AG04449 (cell line): ENCODE data around the gene ARMH3.

Source experiments
- CTCF ChIA-PET: fragments of 350-600 bp; formaldehyde crosslinking; extraction: SDS; loops from one replicate; lab custom pipeline; 2021; ENCODE audit warnings: antibody characterized with exemption; lab: Yijun Ruan, JAX
- POLR2A ChIA-PET: fragments of 400-600, 350-600 bp; formaldehyde crosslinking; extraction: SDS; loops from one replicate; lab custom pipeline; 2020; ENCODE audit warnings: antibody characterized with exemption, inconsistent platforms; lab: Yijun Ruan, JAX
- DNase-seq: peaks from one replicate; pipeline ENCODE4 v3.0.0-alpha.2; 2010; ENCODE audit warnings: low read depth, low spot score
- H3K4me3 ChIP-seq: 2 replicates; pipeline ENCODE4 v1.5.1; 2011; ENCODE audit warnings: low read depth, mild to moderate bottlenecking, control low read depth, low read length
- CTCF ChIP-seq: IDR thresholded peaks from one replicate; pipeline ENCODE4 v1.5.1; 2011; ENCODE audit warnings: mild to moderate bottlenecking, moderate library complexity, low read length, control low read depth, inconsistent platforms; ENCODE audit not compliant: insufficient read depth; ENCODE audit errors: missing control alignments

Gene ARMH3

GRCh38 chr10:101923256-101923655 lies 132.7 kb downstream of the ARMH3 start:
- no peak overlapping the region for H3K4me3 ChIP-seq
- ChIA-PET POLR2A (no interaction called here), CTCF (interaction anchor here (1.0 to 1.9 kb wide), 4 partner anchors 10 to 87 kb away, joined by 3 to 6 read pairs (median 4); no protein-coding TSS in a partner anchor)
- no peak for TF ChIP-seq CTCF
- no peak for DNase-seq

- DNase-seq = no peak
- H3K4me3 ChIP-seq = no peak overlapping the region
- POLR2A ChIA-PET = no interaction called here
- CTCF ChIA-PET = interaction anchor here (1.2 to 1.9 kb wide), 4 partner anchors 11 to 82 kb away, joined by 3 to 6 read pairs (median 4); no protein-coding TSS in a partner anchor
- no peak for TF ChIP-seq CTCF
Measured at GRCh38 chr10:101922846-101923245, 133.1 kb downstream of the ARMH3 start.

GRCh38 chr10:101920546-101920945 lies 135.4 kb downstream of the ARMH3 start:
- H3K4me3 ChIP-seq = no peak overlapping the region
- CTCF ChIA-PET = no interaction called here
- no peak for TF ChIP-seq CTCF
- DNase-seq = no peak
- POLR2A ChIA-PET = no interaction called here

- no peak for TF ChIP-seq CTCF
- CTCF ChIA-PET = interaction anchor here (0.7 to 1.4 kb wide), 3 partner anchors 10 to 91 kb away, joined by 3 to 4 read pairs (median 3); no protein-coding TSS in a partner anchor
- no peak overlapping the region for H3K4me3 ChIP-seq
- POLR2A ChIA-PET = no interaction called here
- DNase-seq = no peak
Measured at GRCh38 chr10:101919026-101919770, 136.8 kb downstream of the ARMH3 start.

GRCh38 chr10:101912561-101913179 lies 143.3 kb downstream of the ARMH3 start:
- TF ChIP-seq CTCF = no peak
- no peak overlapping the region for H3K4me3 ChIP-seq
- DNase-seq = no peak
- POLR2A ChIA-PET = no interaction called here
- CTCF ChIA-PET = interaction anchor here (0.7 to 2.0 kb wide), 8 partner anchors 9 to 160 kb away, joined by 3 to 11 read pairs (median 4); no protein-coding TSS in a partner anchor

GRCh38 chr10:101906586-101907183 lies 149.3 kb downstream of the ARMH3 start:
- H3K4me3 ChIP-seq = no peak overlapping the region
- ChIA-PET POLR2A (no interaction called here), CTCF (interaction anchor here (1.0 to 2.8 kb wide), 3 partner anchors 10 to 103 kb away, joined by 4 to 25 read pairs (median 6); no protein-coding TSS in a partner anchor)
- no peak for DNase-seq
- TF ChIP-seq CTCF = no peak
